Measurements from ENCODE around the gene APOD.

Gene APOD

GRCh38 chr3:195522254-195523023, 61.3 kb downstream of the APOD start:
- peak; percentile 96 for FAIRE-seq

Measured in endometrium (tissue), 2 donors.